Measurements from ENCODE around the gene MRNIP.
"Not testable (repeated sequence)": the region's sequence is repeated elsewhere in the genome, so short reads cannot be mapped to it uniquely, and the experiment has no call there.

The MRNIP gene

DNA sequence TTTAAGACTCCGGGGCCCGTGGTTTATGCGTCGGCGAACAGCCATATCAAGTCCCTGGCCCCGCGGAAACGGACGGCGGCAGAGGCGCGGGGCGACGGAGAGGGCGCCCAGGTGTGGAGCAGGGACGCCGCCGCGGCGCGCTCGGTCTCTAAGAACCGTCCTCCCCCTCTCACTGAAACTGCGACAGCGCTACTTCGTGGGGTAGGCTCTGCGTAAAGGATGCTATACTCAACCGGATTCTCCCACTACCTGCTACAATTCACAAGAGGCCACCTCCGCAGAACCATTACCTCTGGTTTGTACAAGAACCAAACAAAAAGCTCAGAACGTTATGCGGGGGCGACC, 404 bp downstream of the MRNIP start:
- Histone ChIP-seq H3K4me3 (ENCODE audit: low read depth in 1 of 2, low read length in 2 of 2) (peak overlapping the region; percentile 88 to 100), H3K9me3 (ENCODE audit: control insufficient read depth in 1 of 2, low read length in 2 of 2) (no peaks in the 10 kb centered on the region), H3K27me3 (ENCODE audit: low read depth, low read length) (no peaks in the 10 kb centered on the region), H3K27ac (ENCODE audit: low read length) (no peak overlapping the region), H3K36me3 (ENCODE audit: control insufficient read depth in 1 of 2, insufficient read depth in 2 of 2, low read length in 2 of 2) (peaks cover 9 to 13% of the 10 kb centered on the region in 2 donors), H3K4me1 (ENCODE audit: control insufficient read depth in 1 of 2, insufficient read depth in 2 of 2, low read length in 2 of 2) (peaks cover 0 to 3% of the 10 kb centered on the region in 2 donors)

DNA sequence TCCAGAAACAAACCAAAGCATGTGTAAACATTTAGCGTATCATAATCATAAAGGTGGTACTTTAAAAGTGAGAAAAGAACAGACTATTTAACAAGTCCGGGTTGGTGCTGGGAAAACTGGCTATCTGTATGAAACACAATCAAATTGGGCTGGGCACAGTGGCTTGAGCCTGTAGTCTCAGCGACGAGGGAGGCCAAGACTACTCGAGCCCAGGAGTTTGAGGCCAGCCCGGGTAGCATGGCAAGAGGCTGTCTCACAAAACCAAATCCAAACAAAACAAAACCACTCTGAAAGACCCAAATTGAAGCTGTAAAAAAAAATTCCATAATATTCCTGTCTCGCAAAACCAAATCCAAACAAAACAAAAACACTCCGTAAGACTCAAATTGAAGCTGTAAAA, 4.3 kb downstream of the MRNIP start:
- Histone ChIP-seq H3K4me1 (ENCODE audit: control insufficient read depth in 1 of 2, insufficient read depth in 2 of 2, low read length in 2 of 2) (peaks cover 0 to 3% of the 10 kb centered on the region in 2 donors), H3K27ac (ENCODE audit: low read length) (no peak overlapping the region), H3K36me3 (ENCODE audit: control insufficient read depth in 1 of 2, insufficient read depth in 2 of 2, low read length in 2 of 2) (peaks cover 27 to 31% of the 10 kb centered on the region in 2 donors), H3K9me3 (ENCODE audit: control insufficient read depth in 1 of 2, low read length in 2 of 2) (no peaks in the 10 kb centered on the region), H3K4me3 (ENCODE audit: low read depth in 1 of 2, low read length in 2 of 2) (no peak overlapping the region), H3K27me3 (ENCODE audit: low read depth, low read length) (no peaks in the 10 kb centered on the region)

DNA sequence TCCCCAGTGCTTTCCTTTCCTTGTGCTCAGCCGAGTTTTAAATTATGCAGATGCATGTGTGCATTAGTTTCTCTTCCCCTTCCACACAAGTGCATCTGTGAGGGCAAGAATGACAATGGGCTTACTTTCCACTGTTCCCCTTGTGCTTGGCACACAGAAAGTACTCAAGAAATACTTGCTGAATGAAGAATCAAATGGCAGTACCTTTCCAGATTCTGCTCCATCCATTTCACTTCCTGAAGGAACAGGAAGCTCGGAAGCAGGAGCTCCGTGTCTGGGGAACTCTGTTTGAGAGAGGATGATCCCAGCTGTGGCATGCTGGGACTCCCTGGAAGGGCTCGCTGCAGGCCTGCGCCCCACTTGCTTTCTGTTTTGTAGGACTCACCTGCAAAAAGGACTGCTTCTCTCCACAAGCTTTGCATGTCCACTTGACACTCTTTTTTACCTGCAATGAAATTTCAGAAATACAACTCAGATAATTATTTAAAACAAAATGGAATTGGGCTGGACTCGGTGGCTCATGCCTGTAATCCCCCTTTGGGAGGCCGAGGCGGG, 5.5 kb downstream of the MRNIP start:
- Histone ChIP-seq H3K4me3 (ENCODE audit: low read depth in 1 of 2, low read length in 2 of 2) (no peak overlapping the region), H3K4me1 (ENCODE audit: control insufficient read depth in 1 of 2, insufficient read depth in 2 of 2, low read length in 2 of 2) (peaks cover 0 to 3% of the 10 kb centered on the region in 2 donors), H3K27me3 (ENCODE audit: low read depth, low read length) (no peaks in the 10 kb centered on the region), H3K36me3 (ENCODE audit: control insufficient read depth in 1 of 2, insufficient read depth in 2 of 2, low read length in 2 of 2) (peaks cover 35 to 42% of the 10 kb centered on the region in 2 donors), H3K27ac (ENCODE audit: low read length) (no peak overlapping the region), H3K9me3 (ENCODE audit: control insufficient read depth in 1 of 2, low read length in 2 of 2) (no peaks in the 10 kb centered on the region)

GRCh38 chr5:179841621-179842020, 17.0 kb downstream of the MRNIP start:
- no peak overlapping the region for H3K27ac ChIP-seq (ENCODE audit: low read length)
- no peak overlapping the region for H3K4me3 ChIP-seq (ENCODE audit: low read depth in 1 of 2, low read length in 2 of 2)
- peaks cover 0 to 3% of the 10 kb centered on the region in 2 donors for H3K9me3 ChIP-seq (ENCODE audit: control insufficient read depth in 1 of 2, low read length in 2 of 2)
- peaks cover 0 to 1% of the 10 kb centered on the region in 2 donors for H3K4me1 ChIP-seq (ENCODE audit: control insufficient read depth in 1 of 2, insufficient read depth in 2 of 2, low read length in 2 of 2)
- peaks cover 24 to 78% of the 10 kb centered on the region in 2 donors for H3K36me3 ChIP-seq (ENCODE audit: control insufficient read depth in 1 of 2, insufficient read depth in 2 of 2, low read length in 2 of 2)
- H3K27me3 ChIP-seq (ENCODE audit: low read depth, low read length), result no peaks in the 10 kb centered on the region

DNA sequence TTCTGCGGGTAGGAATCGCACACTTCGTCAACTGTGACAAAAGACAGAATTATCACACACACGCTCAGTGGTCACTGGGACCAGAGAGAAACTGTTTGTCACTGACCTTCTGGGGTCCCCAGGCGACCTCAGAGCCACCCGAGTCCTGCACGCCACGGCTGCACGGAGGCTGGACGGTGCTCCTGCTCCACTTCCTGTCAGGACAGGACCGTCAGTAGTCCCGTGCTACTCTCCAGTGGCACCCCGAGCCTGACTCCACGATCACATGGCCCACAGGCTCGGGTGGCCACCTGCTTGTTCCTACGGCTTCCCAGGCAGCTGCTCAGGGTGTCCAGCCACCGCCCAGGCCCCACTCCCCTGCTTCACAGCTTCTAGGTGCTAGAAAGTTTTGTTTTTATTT, 17.9 kb downstream of the MRNIP start:
- peaks cover 0 to 3% of the 10 kb centered on the region in 2 donors for H3K9me3 ChIP-seq (ENCODE audit: control insufficient read depth in 1 of 2, low read length in 2 of 2)
- H3K36me3 ChIP-seq (ENCODE audit: control insufficient read depth in 1 of 2, insufficient read depth in 2 of 2, low read length in 2 of 2), result peaks cover 32 to 78% of the 10 kb centered on the region in 2 donors
- H3K27ac ChIP-seq (ENCODE audit: low read length), result no peak overlapping the region
- no peaks in the 10 kb centered on the region for H3K27me3 ChIP-seq (ENCODE audit: low read depth, low read length)
- no peak overlapping the region for H3K4me3 ChIP-seq (ENCODE audit: low read depth in 1 of 2, low read length in 2 of 2)
- H3K4me1 ChIP-seq (ENCODE audit: control insufficient read depth in 1 of 2, insufficient read depth in 2 of 2, low read length in 2 of 2), result peaks cover 0 to 9% of the 10 kb centered on the region in 2 donors

DNA sequence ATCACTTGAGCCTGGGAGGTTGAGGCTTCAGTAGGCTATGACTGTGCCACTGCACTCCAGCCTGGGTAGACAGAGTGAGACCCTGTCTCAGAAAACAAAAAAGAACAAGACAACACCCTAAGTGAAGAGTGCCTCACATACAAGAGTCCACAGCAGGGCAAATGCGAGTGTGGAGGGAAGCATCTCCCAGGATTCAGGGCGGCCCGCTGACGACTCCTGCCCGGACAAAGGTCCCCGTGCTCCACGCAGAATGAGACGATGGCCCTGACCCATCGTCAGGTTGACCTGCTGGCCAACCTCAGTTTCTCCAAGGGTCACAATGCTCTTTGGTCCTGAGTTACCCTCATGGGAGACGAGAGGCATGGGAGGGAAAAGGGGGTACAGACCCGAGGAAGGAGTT, 18.3 kb downstream of the MRNIP start:
- Histone ChIP-seq H3K27me3 (ENCODE audit: low read depth, low read length) (no peaks in the 10 kb centered on the region), H3K4me1 (ENCODE audit: control insufficient read depth in 1 of 2, insufficient read depth in 2 of 2, low read length in 2 of 2) (peaks cover 0 to 9% of the 10 kb centered on the region in 2 donors), H3K36me3 (ENCODE audit: control insufficient read depth in 1 of 2, insufficient read depth in 2 of 2, low read length in 2 of 2) (peaks cover 33 to 78% of the 10 kb centered on the region in 2 donors), H3K4me3 (ENCODE audit: low read depth in 1 of 2, low read length in 2 of 2) (no peak overlapping the region), H3K9me3 (ENCODE audit: control insufficient read depth in 1 of 2, low read length in 2 of 2) (peaks cover 0 to 3% of the 10 kb centered on the region in 2 donors), H3K27ac (ENCODE audit: low read length) (no peak overlapping the region)

DNA sequence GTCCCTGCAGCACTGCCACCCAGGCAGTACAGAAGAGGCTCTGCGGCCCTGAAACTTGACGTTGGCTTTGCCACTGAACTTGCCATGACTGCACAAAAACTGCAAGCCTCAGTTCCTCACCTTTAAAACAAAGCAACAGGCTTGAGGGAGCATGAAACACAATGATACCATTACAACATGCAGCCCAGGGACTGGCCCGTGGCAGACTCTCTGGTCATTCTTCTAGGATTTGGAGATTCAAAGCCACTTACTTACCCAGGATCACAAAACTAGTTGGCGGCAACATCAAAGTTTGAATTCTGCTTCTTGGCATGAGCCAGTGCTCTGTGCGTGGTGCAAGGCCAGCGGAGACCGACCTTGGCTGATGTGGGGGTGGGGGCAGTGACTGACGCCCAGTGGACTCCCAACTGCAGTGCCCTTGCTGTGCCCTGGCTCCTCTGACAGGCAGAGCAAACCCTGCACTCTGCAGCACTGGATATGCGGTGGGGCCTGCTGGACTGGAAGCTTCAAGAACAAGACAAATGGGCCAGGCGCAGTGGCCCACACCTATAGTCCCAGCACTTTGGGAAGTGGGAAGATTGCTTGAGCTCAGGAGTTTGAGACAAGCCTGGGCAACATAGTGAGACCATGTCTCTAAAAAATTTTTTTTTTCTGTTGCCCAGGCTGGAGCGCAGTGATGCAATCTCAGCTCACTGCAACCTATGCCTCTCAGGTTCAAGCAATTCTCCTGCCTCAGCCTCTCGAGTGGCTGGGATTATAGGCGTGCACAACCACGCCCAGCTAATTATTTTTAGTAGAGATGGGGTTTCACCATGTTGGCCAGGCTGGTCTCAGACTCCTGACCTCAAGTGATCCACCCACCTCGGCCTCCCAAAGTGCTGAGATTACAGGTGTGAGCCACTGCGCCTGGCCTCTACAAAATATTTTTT, 19.0 kb downstream of the MRNIP start:
- Histone ChIP-seq H3K4me3 (ENCODE audit: low read depth in 1 of 2, low read length in 2 of 2) (no peak overlapping the region), H3K27me3 (ENCODE audit: low read depth, low read length) (no peaks in the 10 kb centered on the region), H3K9me3 (ENCODE audit: control insufficient read depth in 1 of 2, low read length in 2 of 2) (no peaks in the 10 kb centered on the region), H3K36me3 (ENCODE audit: control insufficient read depth in 1 of 2, insufficient read depth in 2 of 2, low read length in 2 of 2) (peaks cover 33 to 73% of the 10 kb centered on the region in 2 donors), H3K4me1 (ENCODE audit: control insufficient read depth in 1 of 2, insufficient read depth in 2 of 2, low read length in 2 of 2) (peaks cover 0 to 9% of the 10 kb centered on the region in 2 donors), H3K27ac (ENCODE audit: low read length) (no peak overlapping the region)

GRCh38 chr5:179837076-179838011, 21.3 kb downstream of the MRNIP start:
- Histone ChIP-seq H3K27ac (ENCODE audit: low read length) (no peak overlapping the region), H3K9me3 (ENCODE audit: control insufficient read depth in 1 of 2, low read length in 2 of 2) (no peaks in the 10 kb centered on the region), H3K4me1 (ENCODE audit: control insufficient read depth in 1 of 2, insufficient read depth in 2 of 2, low read length in 2 of 2) (peaks cover 0 to 9% of the 10 kb centered on the region in 2 donors), H3K27me3 (ENCODE audit: low read depth, low read length) (no peaks in the 10 kb centered on the region), H3K4me3 (ENCODE audit: low read depth in 1 of 2, low read length in 2 of 2) (no peak overlapping the region), H3K36me3 (ENCODE audit: control insufficient read depth in 1 of 2, insufficient read depth in 2 of 2, low read length in 2 of 2) (peaks cover 50 to 79% of the 10 kb centered on the region in 2 donors)

- H3K27ac ChIP-seq (ENCODE audit: low read length), result no peak overlapping the region
- no peaks in the 10 kb centered on the region for H3K27me3 ChIP-seq (ENCODE audit: low read depth, low read length)
- H3K4me3 ChIP-seq (ENCODE audit: low read depth in 1 of 2, low read length in 2 of 2), result no peak overlapping the region
- H3K36me3 ChIP-seq (ENCODE audit: control insufficient read depth in 1 of 2, insufficient read depth in 2 of 2, low read length in 2 of 2), result peaks cover 52 to 81% of the 10 kb centered on the region in 2 donors
- H3K4me1 ChIP-seq (ENCODE audit: control insufficient read depth in 1 of 2, insufficient read depth in 2 of 2, low read length in 2 of 2), result peaks cover 0 to 9% of the 10 kb centered on the region in 2 donors
- no peaks in the 10 kb centered on the region for H3K9me3 ChIP-seq (ENCODE audit: control insufficient read depth in 1 of 2, low read length in 2 of 2)
Observed at GRCh38 chr5:179836225-179837019, 22.2 kb downstream of the MRNIP start.

DNA sequence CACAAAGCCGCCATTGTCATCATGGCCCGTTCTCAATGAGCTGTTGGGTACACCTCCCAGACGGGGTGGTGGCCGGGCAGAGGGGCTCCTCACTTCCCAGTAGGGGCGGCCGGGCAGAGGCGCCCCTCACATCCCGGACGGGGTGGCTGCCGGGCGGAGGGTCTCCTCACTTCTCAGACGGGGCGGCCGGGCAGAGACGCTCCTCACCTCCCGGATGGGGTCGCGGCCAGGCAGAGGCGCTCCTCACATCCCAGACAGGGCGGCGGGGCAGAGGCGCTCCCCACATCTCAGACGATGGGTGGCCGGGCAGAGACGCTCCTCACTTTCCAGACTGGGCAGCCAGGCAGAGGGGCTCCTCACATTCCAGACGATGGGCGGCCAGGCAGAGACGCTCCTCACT, 23.7 kb downstream of the MRNIP start:
- not testable (repeated sequence) for H3K27me3 ChIP-seq (ENCODE audit: low read depth, low read length); H3K27ac ChIP-seq (ENCODE audit: low read length); H3K4me3 ChIP-seq (ENCODE audit: low read depth in 1 of 2, low read length in 2 of 2); H3K9me3 ChIP-seq (ENCODE audit: control insufficient read depth in 1 of 2, low read length in 2 of 2); H3K4me1 ChIP-seq (ENCODE audit: control insufficient read depth in 1 of 2, insufficient read depth in 2 of 2, low read length in 2 of 2)
- H3K36me3 ChIP-seq (ENCODE audit: control insufficient read depth in 1 of 2, insufficient read depth in 2 of 2, low read length in 2 of 2), result peaks cover 57 to 83% of the 10 kb centered on the region in 2 donors
